GM04503 (cell line): Measurements from ENCODE around the gene NUDT4.
"Not testable (repeated sequence)": the region's sequence is repeated elsewhere in the genome, so short reads cannot be mapped to it uniquely, and the experiment has no call there.

Experiments used
- DNase-seq: peaks from one replicate; pipeline ENCODE4 v3.0.0-alpha.2; 2012; ENCODE audit warnings: low read depth

Gene NUDT4

DNA sequence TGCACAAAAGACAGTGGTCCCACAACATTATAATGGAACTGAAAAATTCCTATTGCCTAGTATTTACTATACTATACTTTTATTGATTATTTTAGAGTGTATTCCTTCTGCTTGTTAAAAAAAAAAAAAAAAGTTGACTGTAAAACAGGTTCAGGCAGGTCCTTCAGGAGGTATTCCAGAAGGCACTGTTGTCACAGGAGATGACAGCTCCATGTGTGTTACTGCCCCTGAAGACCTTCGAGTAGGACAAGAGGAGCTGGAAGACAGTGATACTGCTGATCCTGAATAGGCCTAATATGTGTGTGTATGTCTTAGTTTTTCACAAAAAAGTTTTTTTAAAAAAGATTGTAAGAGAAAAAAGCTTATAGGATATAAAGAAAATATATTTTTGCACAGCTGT, 51.7 kb downstream of the NUDT4 start:
- DNase-seq: no peak

DNA sequence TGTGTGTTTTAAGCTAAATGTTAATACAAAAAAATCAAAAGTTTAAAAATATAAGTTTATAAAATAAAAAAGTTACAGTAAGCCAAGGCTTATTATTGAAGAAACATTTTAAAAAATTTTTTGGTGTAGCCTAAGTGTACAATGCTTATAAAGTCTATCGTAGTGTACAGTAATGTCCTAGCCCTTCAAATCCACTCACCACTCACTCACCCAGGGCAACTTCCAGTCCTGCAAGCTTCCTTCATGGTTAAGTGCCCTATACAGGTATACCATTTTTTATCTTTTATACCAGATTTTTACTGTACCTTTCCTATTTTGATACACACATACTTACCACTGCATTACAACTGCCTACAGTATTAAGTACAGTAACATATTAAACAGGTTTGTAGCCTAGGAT, 52.1 kb downstream of the NUDT4 start:
- DNase-seq: no peak

DNA sequence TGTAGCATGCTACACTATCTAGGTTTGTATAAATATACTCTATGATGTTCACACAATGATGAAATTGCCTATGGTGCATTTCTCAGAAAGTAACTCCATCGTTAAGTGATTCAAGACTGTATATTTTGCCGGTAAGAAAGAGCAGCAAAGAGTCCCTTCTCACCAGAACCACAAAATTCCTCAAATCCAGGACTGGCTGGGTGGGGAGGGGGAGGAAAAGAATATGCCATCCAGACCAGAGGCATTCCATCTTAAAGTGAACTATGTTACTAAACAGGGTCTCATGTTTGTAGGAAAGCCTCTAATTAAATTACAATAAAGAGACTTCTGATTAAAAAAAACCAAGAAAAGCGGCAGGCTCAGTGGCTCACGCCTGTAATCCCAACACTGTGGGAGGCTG, 52.6 kb downstream of the NUDT4 start:
- DNase-seq: no peak

DNA sequence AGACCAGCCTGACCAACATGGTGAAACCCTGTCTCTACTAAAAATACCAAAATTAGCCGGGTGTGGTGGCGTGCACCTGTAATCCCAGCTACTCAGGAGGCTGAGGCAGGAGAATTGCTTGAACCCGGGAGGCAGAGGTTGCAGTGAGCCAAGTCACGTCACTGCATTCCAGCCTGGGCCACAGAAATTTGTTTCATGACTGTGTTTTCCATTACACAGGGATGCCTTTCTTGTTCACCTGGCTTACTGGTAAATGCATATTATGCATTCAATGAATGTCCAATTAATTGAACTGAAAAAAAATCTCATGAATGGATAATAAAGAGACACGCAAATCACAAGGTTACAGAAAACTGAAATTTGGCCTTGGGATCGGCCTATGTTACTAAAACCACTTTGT, 54.3 kb downstream of the NUDT4 start:
- not testable (repeated sequence) for DNase-seq

DNA sequence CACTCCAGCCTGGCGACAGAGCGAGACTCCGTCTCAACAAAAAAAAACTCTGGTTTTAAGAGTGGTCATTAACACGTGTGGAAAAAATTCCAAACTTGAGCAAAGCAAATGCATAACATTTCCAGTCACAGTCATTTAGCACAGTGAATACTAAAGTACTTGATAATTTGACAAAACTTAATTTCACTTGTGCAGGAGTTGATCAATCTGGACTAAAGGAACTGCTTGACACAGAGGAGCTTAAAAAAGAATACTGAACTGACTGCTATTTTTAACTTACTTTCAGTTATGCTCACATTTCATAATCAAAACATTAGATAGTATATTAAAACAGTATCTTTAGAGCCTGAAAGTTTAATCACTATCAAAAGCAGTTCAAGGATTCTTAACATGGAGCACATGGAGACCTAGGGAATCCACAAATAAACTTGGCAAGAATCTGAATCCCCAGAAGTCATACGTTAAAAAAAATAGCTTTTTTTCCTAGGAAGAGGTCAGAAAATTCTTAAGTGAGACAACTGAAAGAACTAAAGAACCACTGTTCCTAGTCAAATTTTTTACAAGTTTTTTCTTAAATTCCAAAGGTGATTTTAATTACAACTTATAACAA, 56.6 kb downstream of the NUDT4 start:
- no peak for DNase-seq

DNA sequence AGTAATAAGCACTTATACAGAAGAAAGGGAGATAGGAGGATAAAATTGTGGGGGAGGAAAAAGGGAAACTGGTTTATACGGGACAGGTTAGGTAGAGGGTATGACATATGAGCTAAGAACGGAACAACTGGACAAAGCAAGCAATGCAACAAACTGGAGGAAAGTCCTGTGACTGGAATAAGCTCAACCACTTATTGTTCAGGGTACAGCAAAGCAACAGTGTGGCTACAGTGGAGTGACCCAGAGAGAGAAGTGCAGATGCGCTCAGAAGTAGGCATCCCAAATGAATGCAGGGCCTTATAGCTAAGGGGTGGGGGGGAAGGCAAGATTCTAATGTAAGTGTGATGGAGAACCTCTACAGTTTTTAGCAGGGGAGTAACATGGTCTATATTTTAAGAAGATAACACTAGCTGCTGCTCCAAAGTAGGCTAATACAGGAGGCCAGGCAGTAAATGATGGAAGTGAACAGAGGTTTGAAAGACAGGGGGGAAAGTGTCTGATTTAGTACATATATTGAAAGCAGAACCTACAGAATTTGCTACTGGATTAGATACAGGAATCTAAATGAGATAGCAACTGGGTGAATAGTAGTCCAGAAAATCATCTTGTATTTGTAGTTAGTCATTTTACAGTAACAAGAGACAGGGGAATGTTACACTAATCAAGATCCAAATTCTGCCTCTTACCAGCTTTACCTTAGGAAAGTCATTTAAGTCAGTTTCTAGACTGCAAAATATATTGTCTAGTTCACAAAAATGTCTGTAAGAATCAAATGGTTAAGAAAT, 60.7 kb downstream of the NUDT4 start:
- no peak for DNase-seq

DNA sequence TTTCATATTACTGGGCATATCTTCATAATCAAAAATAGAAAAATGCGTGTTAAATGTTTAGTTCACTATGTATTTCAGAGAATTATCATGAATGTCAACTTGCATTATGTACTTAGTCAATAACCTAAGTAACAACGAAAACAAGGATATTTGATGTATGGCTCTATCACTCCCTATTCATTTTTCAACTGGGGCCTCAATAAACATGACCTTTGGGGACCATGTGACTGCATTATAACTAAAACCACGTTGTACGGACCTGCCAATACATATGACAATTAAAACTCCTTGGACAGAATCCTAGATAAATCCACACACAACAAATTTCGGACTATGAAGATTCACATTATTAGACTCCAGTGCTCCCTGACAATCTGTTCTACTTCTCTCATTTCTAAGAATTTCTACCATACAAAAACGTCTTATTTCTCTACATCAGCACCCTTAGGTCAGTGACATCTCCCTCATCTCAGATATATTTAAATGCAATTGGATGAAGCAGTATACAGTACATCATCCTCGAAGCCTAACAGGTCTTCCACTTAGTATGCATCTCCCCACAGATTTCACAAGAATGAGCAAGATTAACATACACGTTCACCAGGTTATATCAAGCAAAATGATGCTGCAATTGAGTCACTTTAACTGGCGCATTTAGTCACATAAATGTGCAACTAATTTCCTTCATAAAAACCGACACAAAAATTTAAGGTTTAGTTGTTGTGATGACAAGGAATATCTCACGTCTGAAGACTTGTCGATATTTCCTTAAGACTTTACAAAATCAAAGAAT, 62.5 kb downstream of the NUDT4 start:
- DNase-seq: no peak

DNA sequence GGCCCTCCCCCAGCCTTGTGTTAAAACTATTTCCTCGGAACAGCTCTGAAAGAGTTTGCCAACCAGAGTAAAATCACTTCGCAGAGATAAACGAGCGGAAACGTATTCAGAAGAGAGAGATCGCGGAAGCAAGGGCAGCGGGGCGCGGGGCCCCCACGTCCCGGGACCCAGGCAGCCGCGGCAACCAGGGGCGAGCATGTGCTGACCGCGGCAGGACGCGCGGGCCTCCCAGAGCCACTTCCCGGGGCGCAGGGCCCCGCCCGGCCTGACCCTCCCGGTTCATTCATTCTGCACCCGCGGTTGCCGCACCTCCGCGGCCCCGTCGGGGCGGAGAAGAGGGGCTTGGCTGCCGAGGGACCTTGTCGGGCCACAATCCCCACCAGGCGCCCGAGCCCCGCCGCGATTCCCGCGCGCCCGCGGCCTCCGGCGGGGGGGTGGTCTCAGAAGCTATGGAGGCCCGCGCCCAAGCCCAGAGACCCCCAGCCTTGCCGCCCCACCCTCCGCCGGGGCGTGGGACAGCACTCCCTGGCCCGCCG, 63.4 kb downstream of the NUDT4 start:
- DNase-seq: no peak

DNA sequence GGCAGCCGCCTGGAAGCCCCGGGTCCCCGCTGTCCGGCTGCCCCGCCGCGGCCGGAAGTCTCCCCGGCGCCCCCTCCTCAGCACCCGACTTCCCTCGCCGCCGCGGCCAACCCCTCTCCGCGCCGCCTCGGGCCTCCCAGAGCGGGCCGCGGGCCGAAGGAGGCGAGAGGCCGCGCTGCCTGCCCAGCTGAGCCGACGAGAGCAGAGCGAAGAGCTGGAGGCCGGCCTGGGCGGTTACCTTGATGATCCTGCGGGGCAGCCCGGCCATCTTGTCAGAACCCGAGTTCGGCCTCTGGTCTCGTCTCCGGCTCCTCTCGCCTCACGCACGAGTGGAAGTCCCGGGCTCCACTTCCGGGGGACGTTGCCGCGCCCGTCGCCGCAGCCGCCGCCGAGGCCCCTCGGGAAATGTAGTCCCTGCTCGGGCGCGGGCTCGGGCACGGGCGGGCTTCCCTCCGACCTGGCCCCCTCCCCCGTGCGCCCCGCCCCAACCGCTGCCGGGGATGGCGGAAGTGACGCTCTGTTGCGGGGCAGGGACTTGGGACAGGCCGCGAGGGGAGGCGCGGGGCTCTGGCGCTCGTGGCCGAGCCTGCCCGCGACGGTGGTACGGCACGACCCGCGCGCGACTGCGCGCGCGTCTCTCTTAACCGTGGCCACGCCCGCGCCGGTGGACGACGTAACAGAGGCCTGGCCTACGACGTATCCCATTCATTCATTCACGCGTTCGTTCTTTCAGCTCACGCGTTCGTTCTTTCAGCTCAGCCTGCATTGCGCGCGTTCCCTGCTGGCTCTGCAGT, 64.1 kb downstream of the NUDT4 start, which contains the start of gene UBE2N:
Gene UBE2N (minus strand): TSS at position 331 of the 794 bp plus-strand sequence. CDS start 63 bp downstream, at position 268.
- peak; percentile 67 for DNase-seq

DNA sequence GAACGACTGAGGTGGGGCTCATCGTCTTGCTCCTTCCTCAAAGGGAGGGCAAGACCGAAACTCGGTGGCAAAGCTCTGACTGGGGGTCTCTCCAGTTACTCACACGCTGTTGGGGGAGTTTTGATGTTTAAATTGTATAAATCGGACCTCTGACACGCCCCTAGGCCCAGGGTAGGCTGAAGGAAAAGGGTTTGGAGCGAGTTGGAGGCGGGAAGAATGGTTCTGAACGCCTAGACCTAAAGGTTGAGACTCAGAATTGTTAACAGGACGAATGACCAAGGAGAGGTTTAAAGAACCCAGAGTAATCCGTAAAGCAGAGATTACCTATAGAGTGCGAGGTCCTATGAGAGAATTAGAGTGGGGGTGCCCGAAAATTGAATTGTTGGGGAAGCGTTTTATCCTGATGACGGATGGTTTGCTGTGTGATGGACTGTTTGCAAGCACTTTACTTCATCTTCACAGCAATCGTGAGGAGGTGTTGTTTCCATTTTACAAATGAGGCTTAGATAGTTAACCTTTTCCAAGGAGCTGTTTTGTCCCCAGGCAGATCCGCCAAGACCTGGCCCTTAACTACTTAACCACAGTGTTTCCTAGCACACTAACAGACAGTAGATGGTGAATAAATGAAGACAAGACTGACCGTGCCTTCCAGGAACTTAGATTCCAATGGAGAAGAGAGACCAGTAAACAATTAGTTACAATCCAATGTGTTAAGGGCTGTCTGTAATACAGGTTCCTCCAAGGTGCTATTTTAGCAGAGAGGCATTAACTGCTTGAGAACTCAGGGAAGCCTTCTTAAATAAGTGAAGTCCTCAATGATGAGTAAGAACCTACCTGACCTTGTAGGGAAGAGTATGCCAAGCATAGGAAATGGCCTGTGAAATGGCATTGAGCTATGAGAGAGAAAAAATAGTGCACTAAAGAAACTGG, 65.0 kb downstream of the NUDT4 start:
- DNase-seq: no peak

DNA sequence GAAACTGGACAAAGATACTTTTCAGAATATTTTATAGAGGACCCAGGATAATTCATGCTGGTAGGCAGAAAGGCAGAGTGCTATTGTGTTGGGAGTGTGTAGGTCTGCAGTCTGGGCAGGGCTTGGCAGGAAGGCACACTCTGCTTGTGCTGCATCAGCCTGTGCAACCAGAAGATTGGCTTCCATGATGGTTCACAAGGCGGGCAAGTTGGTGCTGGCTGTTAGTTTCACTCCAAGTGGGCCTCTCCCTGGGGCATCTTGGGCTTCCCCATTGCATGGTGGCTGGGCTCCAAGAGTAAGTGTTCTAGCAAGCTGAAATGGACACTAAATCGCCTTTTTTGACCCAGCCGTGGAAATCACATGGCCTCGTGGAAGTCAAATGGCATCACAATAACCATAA, 65.9 kb downstream of the NUDT4 start:
- DNase-seq: no peak

DNA sequence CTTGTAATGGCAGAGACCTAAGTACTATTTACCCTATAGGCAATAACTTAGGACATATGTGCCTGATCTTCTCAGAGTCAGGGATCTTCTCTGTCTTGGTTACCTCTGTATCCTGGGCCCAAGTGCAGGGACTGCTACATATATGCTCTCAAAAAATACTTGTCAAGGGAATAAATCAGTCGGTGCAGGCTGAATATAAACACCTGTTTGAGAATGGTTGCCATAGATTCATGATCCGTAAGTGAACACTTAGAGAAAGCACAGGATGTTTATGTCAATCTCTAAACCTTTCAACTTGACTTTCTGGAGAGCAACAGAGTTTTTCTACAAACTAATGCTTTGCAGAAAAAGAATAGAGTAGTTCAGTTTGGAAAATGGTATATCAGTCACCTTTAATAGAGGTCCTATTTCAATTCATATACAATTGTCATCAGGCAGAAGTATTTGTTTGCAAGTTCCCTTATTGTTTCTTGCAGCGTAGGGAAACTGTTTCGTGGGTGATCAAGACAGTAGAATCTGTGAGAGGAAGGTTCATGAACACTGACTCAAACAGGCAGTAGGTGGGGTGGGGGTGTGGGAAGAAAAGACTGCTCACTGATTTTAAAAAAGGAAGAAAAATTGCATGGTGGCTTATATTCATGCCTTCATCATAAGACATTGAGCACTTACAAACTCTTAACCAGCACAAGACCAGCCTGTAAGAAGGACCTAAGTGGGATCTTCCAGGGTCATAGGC, 70.0 kb downstream of the NUDT4 start:
- DNase-seq: no peak

DNA sequence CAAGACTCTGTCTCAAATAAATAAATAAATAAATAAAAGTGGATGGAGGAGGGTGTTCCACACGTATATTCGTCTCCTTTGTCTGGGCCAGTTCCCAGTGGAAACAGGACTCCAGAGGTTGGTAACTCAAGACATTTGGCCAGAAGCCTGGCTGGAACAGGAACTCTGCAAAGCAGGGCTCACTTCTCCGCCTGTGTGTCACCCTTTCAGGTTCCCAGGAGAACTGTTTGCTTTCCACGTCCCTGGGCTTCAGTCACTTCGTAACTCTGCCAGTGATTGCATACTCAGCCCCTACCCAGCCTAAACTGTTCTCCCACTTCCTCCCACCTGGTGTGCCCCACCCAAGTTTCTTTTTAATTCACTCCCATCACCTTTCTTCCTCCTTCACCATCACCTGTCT, 71.1 kb downstream of the NUDT4 start:
- no peak for DNase-seq

DNA sequence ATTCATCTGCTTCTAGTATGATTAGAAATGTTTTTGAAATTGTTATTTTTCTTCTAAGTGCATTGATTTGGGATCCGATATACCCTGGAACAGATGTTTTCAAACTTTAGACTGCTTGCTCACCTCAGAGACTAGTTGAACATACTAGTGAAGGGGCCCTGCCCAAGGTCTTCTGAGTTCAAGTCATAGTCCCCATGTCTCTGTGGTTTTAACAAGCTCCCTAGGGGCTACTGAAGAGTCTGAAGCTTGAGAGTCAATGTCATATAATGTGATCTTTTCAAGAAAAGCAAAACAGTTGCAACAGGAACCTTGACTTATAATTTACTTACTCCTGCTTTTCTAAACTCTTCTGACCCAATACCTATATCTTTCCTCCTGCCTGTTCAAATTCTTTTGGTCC, 71.6 kb downstream of the NUDT4 start:
- DNase-seq: no peak

DNA sequence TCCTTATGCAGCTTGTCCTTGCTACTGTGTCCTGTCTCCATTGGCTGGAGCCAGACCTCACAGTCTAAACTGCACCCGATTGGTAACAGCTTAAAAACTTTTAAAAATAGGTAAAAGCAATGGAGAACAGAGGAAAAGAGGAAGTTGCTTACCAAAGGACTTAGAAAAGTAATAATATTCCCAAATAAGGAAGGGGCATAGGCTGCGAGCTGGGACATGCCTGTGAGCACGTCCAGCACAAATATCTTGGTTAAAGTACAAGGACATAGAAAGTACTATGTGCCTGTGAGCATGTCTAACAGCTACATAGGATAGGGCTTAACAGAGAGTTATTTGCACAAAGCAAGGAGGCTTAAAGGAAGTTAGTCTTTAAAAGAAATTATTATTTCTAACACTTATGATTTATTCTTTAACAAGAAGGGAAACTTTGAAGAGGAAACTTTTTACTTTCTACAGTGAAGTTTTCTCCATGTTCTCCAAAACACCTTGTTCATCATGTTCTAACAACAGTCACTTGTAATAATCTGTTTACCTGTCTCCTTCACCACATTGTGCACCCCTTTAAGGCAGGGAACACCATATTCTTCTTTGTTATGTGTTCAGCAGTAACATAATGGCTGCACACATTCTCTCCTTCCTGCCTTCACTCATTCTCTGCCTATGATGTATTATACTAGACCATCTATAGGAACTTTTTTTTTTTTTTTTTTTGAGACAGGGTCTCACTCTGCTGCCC, 73.9 kb downstream of the NUDT4 start:
- DNase-seq: no peak

DNA sequence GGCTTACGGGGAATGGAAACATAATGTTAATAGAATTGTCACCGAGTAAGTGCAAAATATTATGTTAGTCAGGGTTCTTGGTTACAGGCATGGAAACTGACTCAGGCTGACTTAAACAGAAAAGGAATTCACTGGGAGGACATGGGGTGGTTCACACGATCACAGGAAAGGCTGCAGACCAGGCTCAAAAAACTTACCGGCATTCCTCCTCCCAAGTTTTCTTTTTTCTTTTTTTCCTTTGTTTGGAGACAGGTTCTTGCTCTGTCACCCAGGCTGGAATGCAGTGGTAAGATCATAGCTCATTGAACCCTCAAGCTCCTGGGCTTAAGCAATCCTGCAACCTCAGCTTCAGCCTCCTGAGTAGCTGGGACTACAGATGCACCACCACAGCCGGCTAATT, 75.9 kb downstream of the NUDT4 start:
- DNase-seq: peak; percentile 41

DNA sequence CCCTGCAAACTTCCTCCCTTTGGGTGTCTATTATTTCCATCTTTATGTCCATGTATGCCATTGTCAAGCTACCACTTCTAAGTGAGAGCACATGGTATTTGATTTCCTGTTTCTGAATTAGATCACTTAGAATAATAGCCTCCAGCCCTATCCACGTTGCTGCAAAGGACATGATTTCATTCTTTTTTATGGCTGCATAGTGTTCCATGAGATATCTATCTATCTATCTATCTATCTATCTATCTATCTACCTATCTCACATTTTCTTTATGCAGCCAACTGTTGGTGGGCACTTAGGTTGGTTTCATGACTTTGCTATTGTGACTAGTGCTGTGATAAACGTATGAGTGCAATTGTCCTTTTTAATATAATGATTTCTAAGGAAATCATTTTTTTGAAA, 78.4 kb downstream of the NUDT4 start:
- DNase-seq: no peak
